Urothelium cell line (cell line): ENCODE measurements around the gene TBL1X.
A peak's percentile ranks its signal among the peaks of the same experiment; 100 is the strongest.

Source experiments
- DNase-seq: peaks from one replicate; pipeline ENCODE4 v3.0.0; 2011; ENCODE audit warnings: low spot score, mixed read lengths
- FAIRE-seq: peaks from 2 replicates; lab custom pipeline; 2011; peaks lifted over from hg19 to GRCh38; lab: Jason Lieb, UNC

Gene TBL1X

GRCh38 chrX:9578083-9578779, 113.4 kb downstream of the TBL1X start:
- DNase-seq (no peak), FAIRE-seq (no peak)

DNA sequence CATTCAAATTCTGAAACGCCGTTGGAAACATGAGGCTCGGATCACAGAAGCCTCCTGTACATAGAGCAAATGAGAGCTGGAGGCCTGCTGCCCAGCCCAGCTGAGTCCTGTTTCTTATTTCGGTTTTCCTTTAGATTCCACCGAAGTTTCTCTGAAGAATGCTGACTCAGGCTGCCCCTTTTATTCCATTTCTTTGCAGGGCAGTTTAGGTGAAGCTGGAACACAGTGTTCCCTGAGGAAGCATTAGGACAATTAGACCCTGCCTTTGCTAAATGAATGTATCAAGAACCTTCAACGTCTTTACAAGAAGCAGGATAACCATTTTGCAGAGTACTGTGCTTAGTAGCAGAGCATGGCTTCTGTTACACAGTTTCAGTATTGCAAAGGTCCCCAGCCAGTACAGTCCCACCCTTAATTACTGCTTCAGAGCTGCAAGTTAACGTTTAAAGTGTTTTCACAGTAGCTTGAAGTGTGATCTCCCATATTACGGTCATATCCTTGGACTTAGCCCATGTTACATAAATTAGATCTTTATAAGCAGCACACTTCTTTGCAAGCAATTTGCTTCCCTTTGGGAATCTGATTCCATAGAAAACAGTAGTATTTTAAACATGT, 117.0 kb downstream of the TBL1X start:
- DNase-seq (no peak), FAIRE-seq (no peak)

- no peak for FAIRE-seq
Observed at GRCh38 chrX:9582956-9583355, 118.1 kb downstream of the TBL1X start.

GRCh38 chrX:9586992-9587392, 122.1 kb downstream of the TBL1X start:
- no peak for DNase-seq
- no peak for FAIRE-seq

More at GRCh38 chrX:9582956-9583355, 118.1 kb downstream of the TBL1X start:
- no peak for DNase-seq

DNA sequence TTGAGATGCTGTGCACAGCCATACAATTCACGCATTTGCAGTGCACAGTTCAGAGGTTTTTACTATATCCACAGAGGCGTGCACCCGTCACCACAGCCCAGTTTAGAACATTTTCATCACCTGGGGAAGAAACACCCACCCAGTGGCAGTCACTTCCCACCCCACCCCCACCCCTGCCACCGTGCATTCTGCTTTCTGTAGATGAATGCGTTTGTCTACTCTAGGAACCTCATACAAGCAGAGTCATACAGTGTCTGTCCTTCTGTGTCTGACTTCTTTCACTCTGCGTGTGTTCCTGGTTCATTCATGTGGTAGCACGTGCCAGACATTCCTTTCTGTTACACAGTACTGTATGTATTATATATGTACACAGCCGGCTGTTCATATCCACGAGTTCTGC, 122.8 kb downstream of the TBL1X start:
- DNase-seq (no peak), FAIRE-seq (no peak)

- DNase-seq (no peak), FAIRE-seq (no peak)
Observed at GRCh38 chrX:9591496-9591895, 126.6 kb downstream of the TBL1X start.

GRCh38 chrX:9593756-9594155, 128.9 kb downstream of the TBL1X start:
- DNase-seq (no peak), FAIRE-seq (no peak)

DNA sequence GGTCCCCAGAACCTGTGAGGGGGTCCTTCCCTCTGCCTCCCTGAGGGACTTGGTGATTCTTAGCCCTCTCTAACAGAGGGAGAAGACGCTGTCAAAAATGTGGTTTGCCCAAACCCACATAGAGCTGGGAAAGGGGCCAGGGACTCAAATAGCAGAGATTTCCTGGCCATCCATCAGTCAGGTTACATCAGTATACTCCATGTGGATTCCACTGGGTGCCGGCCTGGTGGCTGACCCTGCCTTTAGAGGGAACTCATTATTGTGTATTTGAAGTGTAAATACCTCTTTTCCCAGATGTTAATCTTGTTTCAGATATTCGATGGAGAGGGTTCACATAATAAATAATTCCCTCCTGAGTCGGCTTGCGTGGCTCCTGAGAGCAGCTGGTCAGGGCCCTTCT, 130.3 kb downstream of the TBL1X start:
- no peak for FAIRE-seq
- peak; percentile 2 for DNase-seq

- DNase-seq (no peak), FAIRE-seq (no peak)
Observed at GRCh38 chrX:9596837-9597236, 132.0 kb downstream of the TBL1X start.

- FAIRE-seq (no peak), DNase-seq (no peak)
Observed at GRCh38 chrX:9597361-9598035, 132.6 kb downstream of the TBL1X start.

DNA sequence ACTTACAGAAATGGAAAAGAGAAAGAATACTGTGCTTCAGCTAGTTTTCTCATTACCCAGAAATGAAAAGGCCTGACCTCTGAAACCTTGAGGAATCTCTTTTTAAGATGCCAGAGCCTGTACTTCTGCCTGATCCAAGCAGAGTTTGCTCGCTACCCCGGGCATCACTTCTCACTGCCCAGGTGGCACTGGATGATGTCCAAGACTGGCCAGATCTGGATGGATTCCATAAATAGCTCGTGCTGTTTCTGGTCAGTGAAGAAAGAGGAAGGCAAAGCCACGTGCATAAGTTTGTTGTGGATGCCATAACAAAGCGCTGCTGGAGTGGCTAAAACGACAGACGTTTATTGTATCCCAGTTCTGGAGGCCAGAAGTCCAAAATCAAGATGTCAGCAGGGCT, 133.5 kb downstream of the TBL1X start:
- FAIRE-seq = no peak
- DNase-seq = no peak

DNA sequence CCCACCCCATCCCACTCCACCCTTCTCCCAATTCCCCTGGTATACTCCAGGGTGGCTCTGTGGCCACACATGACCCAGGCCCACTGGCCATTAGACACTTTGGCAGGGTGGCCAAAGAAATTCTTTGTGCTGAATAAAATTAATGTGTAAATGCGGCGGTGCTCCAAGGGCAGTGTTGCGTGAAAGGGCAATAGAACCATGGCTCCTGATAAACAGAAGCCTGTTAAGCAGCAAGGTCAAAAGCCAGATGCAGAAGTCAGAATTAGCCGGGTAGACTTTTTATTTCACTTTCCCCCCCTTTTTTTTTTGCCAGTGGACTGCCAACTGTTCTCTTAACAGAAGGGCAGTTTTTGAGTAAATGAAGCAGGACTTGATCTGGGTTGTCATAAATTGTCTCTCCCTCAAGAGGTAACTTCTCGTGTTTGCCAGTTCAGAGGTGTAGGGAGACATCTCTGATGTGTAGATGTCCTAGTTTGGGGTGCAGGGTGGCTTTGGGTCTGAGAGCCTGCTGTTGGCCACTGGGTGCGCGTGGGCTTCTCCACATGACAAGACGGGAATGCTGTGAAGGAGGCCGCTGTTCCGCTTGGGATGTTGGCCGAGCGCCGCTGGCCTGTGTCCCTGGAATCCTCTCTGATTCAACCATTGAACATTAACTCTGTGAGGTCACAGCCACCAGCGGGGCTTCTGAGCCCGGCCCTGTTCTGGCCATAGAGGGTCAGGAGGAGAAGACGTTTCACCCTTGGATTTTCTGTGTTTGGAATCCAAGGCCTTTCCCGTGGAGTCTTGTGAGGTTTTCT, 139.5 kb downstream of the TBL1X start:
- DNase-seq = no peak
- FAIRE-seq = no peak

DNA sequence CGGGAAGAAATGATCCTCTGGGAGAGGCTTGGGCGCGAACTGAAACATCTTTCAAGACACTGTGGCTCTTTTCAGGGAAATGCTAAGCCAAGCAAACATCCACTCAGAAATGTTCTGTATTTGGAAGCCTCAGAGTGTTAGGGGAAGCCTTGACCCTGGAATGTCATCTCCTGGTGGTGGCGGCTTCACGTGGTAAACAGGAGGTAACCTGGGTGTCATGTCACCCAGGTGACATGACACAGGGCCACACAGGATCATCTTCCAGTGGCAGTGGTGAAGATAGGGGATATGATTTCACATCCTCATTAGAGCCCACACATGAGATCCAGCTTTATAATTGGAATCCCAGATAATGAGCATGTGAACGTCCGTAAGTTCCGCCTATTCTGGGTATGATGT, 140.0 kb downstream of the TBL1X start:
- FAIRE-seq = no peak
- no peak for DNase-seq

- DNase-seq = no peak
- no peak for FAIRE-seq
Observed at GRCh38 chrX:9605484-9605883, 140.6 kb downstream of the TBL1X start.

- no peak for FAIRE-seq
Observed at GRCh38 chrX:9606971-9607370, 142.1 kb downstream of the TBL1X start.

GRCh38 chrX:9609499-9609898, 144.6 kb downstream of the TBL1X start:
- FAIRE-seq = no peak
- DNase-seq = no peak

More at GRCh38 chrX:9606971-9607370, 142.1 kb downstream of the TBL1X start:
- no peak for DNase-seq

DNA sequence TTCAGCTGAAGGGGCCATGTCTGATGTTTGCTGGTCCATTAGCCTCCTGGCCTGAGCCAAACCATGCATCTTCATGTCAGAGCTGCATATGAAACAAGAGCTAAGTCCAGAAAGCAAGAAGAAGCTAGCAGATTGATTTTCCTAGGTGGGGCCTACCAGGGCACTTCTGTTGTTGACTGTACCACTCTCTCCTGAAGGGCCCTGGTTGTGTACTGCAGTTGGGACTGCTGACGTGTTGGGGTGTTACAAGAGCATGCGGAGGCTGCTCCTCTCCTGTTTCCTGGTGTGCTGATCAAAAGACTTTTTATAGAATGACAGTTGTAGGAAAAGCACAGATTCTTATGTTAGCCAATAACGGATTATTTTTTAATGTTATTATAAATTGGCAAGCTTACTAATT, 145.1 kb downstream of the TBL1X start:
- DNase-seq = no peak
- FAIRE-seq = no peak

DNA sequence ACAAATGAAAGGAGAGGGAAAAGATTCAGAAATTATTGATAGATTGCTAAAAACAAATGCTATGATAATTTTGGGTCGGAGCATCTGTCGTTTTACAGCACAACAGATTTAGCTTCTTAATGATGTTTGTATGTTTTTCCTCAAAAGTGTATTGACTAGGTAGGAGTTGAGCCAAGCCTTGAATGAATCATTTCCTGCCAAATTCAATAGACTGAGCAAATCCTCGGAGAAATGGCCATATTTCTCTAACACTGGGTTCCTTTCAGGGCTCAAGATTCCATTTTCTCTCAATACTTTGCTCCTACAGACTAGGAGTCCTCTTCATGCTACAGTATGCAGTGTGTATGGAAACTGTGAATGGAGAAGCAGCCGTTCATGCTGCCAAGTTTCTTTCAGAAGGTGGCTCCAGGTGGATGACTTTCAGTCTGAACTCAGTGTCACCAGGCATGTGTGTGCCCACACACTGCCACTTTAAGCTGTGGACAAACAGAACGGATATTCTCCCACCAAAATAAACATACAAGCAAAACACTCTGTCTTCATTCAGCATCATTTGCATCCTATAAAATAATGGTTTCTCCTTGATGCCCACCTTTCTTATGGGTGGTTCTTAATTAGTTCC, 146.0 kb downstream of the TBL1X start:
- DNase-seq = peak; percentile 2
- FAIRE-seq = no peak

GRCh38 chrX:9611436-9612145, 146.7 kb downstream of the TBL1X start:
- FAIRE-seq (no peak), DNase-seq (no peak)

DNA sequence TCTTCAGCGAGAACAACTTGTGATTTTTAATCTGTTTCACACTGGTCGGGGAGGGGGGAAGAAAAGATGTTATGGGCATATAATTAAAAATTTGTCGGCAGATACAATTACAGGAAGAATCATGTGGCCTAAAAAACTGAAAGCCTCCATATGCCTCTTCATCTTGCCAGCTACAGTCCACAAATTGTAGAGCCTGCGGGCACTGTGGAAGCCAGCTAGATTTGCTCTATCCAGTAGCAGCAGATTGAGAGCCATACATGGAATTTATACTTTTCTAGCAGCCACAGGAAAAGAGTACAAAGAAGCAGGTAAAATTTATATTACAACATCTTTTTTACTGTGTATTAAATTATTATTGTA, 147.3 kb downstream of the TBL1X start:
- FAIRE-seq = no peak

More for the DNA sequence above, 147.3 kb downstream of the TBL1X start:
- DNase-seq = no peak
